GM12891 (cell line): ENCODE results near the gene VMO1.
A peak's percentile ranks its signal among the peaks of the same experiment; 100 is the strongest.

Experiments
- DNase-seq: peaks from one replicate; pipeline ENCODE4 v3.0.0; 2011; ENCODE audit warnings: low spot score; ENCODE audit not compliant: insufficient read length
- FAIRE-seq: peaks from 2 replicates; lab custom pipeline; 2011; peaks lifted over from hg19 to GRCh38; lab: Jason Lieb, UNC
- PAX5 ChIP-seq: IDR thresholded peaks from 2 replicates; pipeline ENCODE4 v1.6.1; 2011; ENCODE audit warnings: low read length, moderate library complexity, mild to moderate bottlenecking; ENCODE audit not compliant: insufficient read depth, severe bottlenecking
- POLR2A ChIP-seq: IDR thresholded peaks from 2 replicates; pipeline ENCODE4 v1.6.1; 2011; ENCODE audit warnings: low read depth, low read length, control low read depth
- POLR2AphosphoS5 ChIP-seq: IDR thresholded peaks from 2 replicates; pipeline ENCODE4 v1.6.1; 2011; ENCODE audit warnings: low read depth, low read length, control low read depth
- POU2F2 ChIP-seq: IDR thresholded peaks from 2 replicates; pipeline ENCODE4 v1.6.1; 2011; ENCODE audit warnings: low read depth, mild to moderate bottlenecking, control low read depth, low read length, moderate library complexity
- SPI1 ChIP-seq: IDR thresholded peaks from 2 replicates; pipeline ENCODE4 v1.6.1; 2011; ENCODE audit warnings: low read depth, low read length, control low read depth
- TAF1 ChIP-seq: IDR thresholded peaks from 2 replicates; pipeline ENCODE4 v1.6.1; 2011; ENCODE audit warnings: low read depth, low read length, control low read depth

Gene VMO1

GRCh38 chr17:4816826-4817225 is 30.7 kb upstream of the VMO1 start:
- FAIRE-seq = no peak
- no peak for DNase-seq
- TF ChIP-seq SPI1 = no peak
- no peak for TF ChIP-seq POLR2A
- TF ChIP-seq TAF1 = no peak
- TF ChIP-seq PAX5 = no peak
- TF ChIP-seq POU2F2 = no peak
- no peak for TF ChIP-seq POLR2AphosphoS5

- TF ChIP-seq PAX5 = no peak
- TF ChIP-seq POU2F2 = no peak
- TF ChIP-seq POLR2A = no peak
- no peak for TF ChIP-seq SPI1
- no peak for TF ChIP-seq TAF1
- no peak for TF ChIP-seq POLR2AphosphoS5
- DNase-seq = no peak
- no peak for FAIRE-seq
These were observed 29.0 kb upstream of the VMO1 start for GRCh38 chr17:4815043-4815675.

GRCh38 chr17:4812690-4813089 is 26.5 kb upstream of the VMO1 start:
- DNase-seq (no peak), FAIRE-seq (no peak)
- TF ChIP-seq PAX5 (no peak), POLR2A (no peak)

GRCh38 chr17:4811471-4811870 is 25.3 kb upstream of the VMO1 start:
- DNase-seq = no peak
- TF ChIP-seq TAF1 (no peak), POLR2AphosphoS5 (no peak), SPI1 (no peak), POU2F2 (no peak), PAX5 (no peak), POLR2A (no peak)
- FAIRE-seq = no peak

- FAIRE-seq = no peak
- no peak for TF ChIP-seq POLR2A
- TF ChIP-seq POU2F2 = no peak
- no peak for TF ChIP-seq POLR2AphosphoS5
- no peak for TF ChIP-seq PAX5
- no peak for TF ChIP-seq TAF1
- TF ChIP-seq SPI1 = no peak
- no peak for DNase-seq
These were observed 24.6 kb upstream of the VMO1 start for GRCh38 chr17:4810696-4811290.

- DNase-seq (no peak), FAIRE-seq (no peak)
- TF ChIP-seq SPI1 = no peak
- no peak for TF ChIP-seq POLR2A
- no peak for TF ChIP-seq POLR2AphosphoS5
These were observed 22.2 kb upstream of the VMO1 start for GRCh38 chr17:4808378-4808767.

- DNase-seq = no peak
- peak; percentile 9 for FAIRE-seq
- TF ChIP-seq SPI1 (no peak), POLR2AphosphoS5 (no peak), POLR2A (no peak), POU2F2 (no peak), PAX5 (no peak), TAF1 (no peak)
These were observed 21.6 kb upstream of the VMO1 start for GRCh38 chr17:4807605-4808377.

GRCh38 chr17:4806777-4807604 is 20.8 kb upstream of the VMO1 start, which contains the start of gene PLD2:
PLD2 (plus strand) TSS chr17:4807152; CDS start chr17:4807773, 621 bp downstream.
- peak; percentile 97 for FAIRE-seq
- peak; percentile 100 for DNase-seq
- TF ChIP-seq PAX5 = no peak
- peak; percentile 39; the same call in 1 of the 2 replicates for TF ChIP-seq POLR2A

GRCh38 chr17:4806456-4806776 is 20.3 kb upstream of the VMO1 start:
- DNase-seq (no peak), FAIRE-seq (no peak)
- no peak for TF ChIP-seq POU2F2
- TF ChIP-seq TAF1 = no peak
- TF ChIP-seq PAX5 = no peak
- TF ChIP-seq POLR2AphosphoS5 = no peak
- TF ChIP-seq SPI1 = no peak
- TF ChIP-seq POLR2A = no peak
